Measurements from ENCODE around the gene CEP170. TPM values are rescaled to one million over a fixed set of nuclear protein-coding genes. Genes with fewer than 3 reads are reported as not detected.

CEP170 gene
- total and polyA plus RNA-seq, 2 experiments from 2014 or later, result 22.9 to 37.3 TPM

- no peak overlapping the region for H3K4me3 ChIP-seq
- H3K4me2 ChIP-seq, result no peak overlapping the region
- no peak for DNase-seq (ENCODE audit: low spot score)
- no peak for TF ChIP-seq EZH2phosphoT487 (IDR thresholded peaks at IDR 0.05; ENCODE audit: low read depth, severe bottlenecking, unreplicated experiment)
- no peak for TF ChIP-seq CTCF (IDR thresholded peaks at IDR 0.05; ENCODE audit: poor library complexity)
- no peak for TF ChIP-seq EZH2 (IDR thresholded peaks at IDR 0.05; ENCODE audit: borderline replicate concordance)
- H3K79me2 ChIP-seq, result peaks cover 62% of the 10 kb centered on the region
- H3K36me3 ChIP-seq (replicated peaks; ENCODE audit: insufficient read depth, low read depth), result no peaks in the 10 kb centered on the region
- no peaks in the 10 kb centered on the region for H3K27me3 ChIP-seq
- H3K9me3 ChIP-seq (ENCODE audit: low read depth), result no peaks in the 10 kb centered on the region
- no peak overlapping the region for H3K27ac ChIP-seq
- no peaks in the 10 kb centered on the region for H4K20me1 ChIP-seq (ENCODE audit: insufficient read depth, poor library complexity, severe bottlenecking)
- H2AFZ ChIP-seq, result no peak overlapping the region
- H3K4me1 ChIP-seq (ENCODE audit: insufficient read depth), result no peaks in the 10 kb centered on the region
- 65% methylated on average over 4 of the region's 4 CpGs for WGBS (ENCODE audit: low lambda C conversion rate, missing lambda C conversion rate)
- H3K9me2 ChIP-seq (replicated peaks; ENCODE audit: insufficient read depth), result no peaks in the 10 kb centered on the region
Observed at GRCh38 chr1:243260221-243260880, 5.3 kb upstream of the CEP170 start.

GRCh38 chr1:243258731-243259130 lies 3.6 kb upstream of the CEP170 start:
- H2AFZ ChIP-seq, result no peak overlapping the region
- H3K79me2 ChIP-seq, result peaks cover 68% of the 10 kb centered on the region
- no peaks in the 10 kb centered on the region for H3K9me3 ChIP-seq (ENCODE audit: low read depth)
- TF ChIP-seq EZH2phosphoT487 (IDR thresholded peaks at IDR 0.05; ENCODE audit: low read depth, severe bottlenecking, unreplicated experiment) (no peak), CTCF (IDR thresholded peaks at IDR 0.05; ENCODE audit: poor library complexity) (no peak)
- H3K4me3 ChIP-seq, result no peak overlapping the region
- no peaks in the 10 kb centered on the region for H3K9me2 ChIP-seq (replicated peaks; ENCODE audit: insufficient read depth)
- no peaks in the 10 kb centered on the region for H3K4me1 ChIP-seq (ENCODE audit: insufficient read depth)
- no peak overlapping the region for H3K4me2 ChIP-seq
- H4K20me1 ChIP-seq (ENCODE audit: insufficient read depth, poor library complexity, severe bottlenecking), result peaks cover 3% of the 10 kb centered on the region
- no peaks in the 10 kb centered on the region for H3K36me3 ChIP-seq (replicated peaks; ENCODE audit: insufficient read depth, low read depth)
- WGBS (ENCODE audit: low lambda C conversion rate, missing lambda C conversion rate), result 88% methylated on average over 7 of the region's 7 CpGs
- no peak overlapping the region for H3K27ac ChIP-seq
- DNase-seq (ENCODE audit: low spot score), result no peak
- H3K27me3 ChIP-seq, result no peaks in the 10 kb centered on the region

DNA sequence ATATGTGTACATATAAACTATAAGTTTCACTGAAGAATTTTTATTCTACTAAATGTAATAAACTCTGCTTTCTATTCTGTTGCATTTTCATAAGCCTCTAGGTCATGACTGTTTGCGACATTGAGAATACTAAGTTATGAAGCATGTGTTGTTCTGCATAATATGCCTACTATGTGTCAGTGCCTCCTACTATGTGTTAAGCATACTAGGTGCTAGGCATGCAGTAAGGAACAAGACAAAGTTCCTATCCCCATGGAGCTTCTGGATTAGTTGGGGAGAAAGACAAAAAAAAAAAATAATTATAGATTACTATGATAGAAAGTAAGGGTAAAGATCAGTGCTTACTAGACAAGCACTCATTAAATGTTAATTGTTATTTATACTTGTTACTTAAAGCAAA lies 2.1 kb upstream of the CEP170 start:
- TF ChIP-seq CTCF (IDR thresholded peaks at IDR 0.05; ENCODE audit: poor library complexity) (no peak), EZH2phosphoT487 (IDR thresholded peaks at IDR 0.05; ENCODE audit: low read depth, severe bottlenecking, unreplicated experiment) (no peak), EZH2 (IDR thresholded peaks at IDR 0.05; ENCODE audit: borderline replicate concordance) (no peak)
- Histone ChIP-seq H3K4me3 (peak overlapping the region; percentile 40), H3K9me2 (replicated peaks; ENCODE audit: insufficient read depth) (no peaks in the 10 kb centered on the region), H3K27me3 (no peaks in the 10 kb centered on the region), H3K36me3 (replicated peaks; ENCODE audit: insufficient read depth, low read depth) (no peaks in the 10 kb centered on the region), H3K4me2 (peak overlapping the region; percentile 83), H4K20me1 (ENCODE audit: insufficient read depth, poor library complexity, severe bottlenecking) (peaks cover 15% of the 10 kb centered on the region), H3K4me1 (ENCODE audit: insufficient read depth) (peaks cover 4% of the 10 kb centered on the region), H2AFZ (peak overlapping the region; percentile 52), H3K79me2 (peaks cover 75% of the 10 kb centered on the region), H3K9me3 (ENCODE audit: low read depth) (no peaks in the 10 kb centered on the region), H3K27ac (no peak overlapping the region)
- WGBS (ENCODE audit: low lambda C conversion rate, missing lambda C conversion rate), result 94% methylated on average over 1 of the region's 1 CpG
- no peak for DNase-seq (ENCODE audit: low spot score)
